Gastroesophageal sphincter (tissue), 4 donors: ENCODE results near the gene IFNA4. TPM values are rescaled to one million over a fixed set of nuclear protein-coding genes. Genes with fewer than 3 reads are reported as not detected.
"Not testable (repeated sequence)": the region's sequence is repeated elsewhere in the genome, so short reads cannot be mapped to it uniquely, and the experiment has no call there.

Source experiments
- ATAC-seq: fragments of 150-250 bp; one replicate; pipeline ENCODE4 v1.9.1; 2016; ENCODE audit warnings: mild to moderate bottlenecking, moderate library complexity
- H3K27ac ChIP-seq, 4 donors: fragments of 200-600 bp; sonication (generic) in 3 of 4; 1 replicate in 3 of 4; 2 replicates in 1 of 4; pipeline ENCODE4 v1.5.1; 2016 to 2019
- H3K27me3 ChIP-seq: fragments of 200-600 bp; sonication (generic); one replicate; pipeline ENCODE4 v1.5.1; 2019
- H3K36me3 ChIP-seq, 2 donors: fragments of 200-600 bp; sonication (generic); one replicate each; pipeline ENCODE4 v1.5.1; 2019; ENCODE audit warnings: control low read depth in 1 of 2
- H3K4me1 ChIP-seq, 3 donors: fragments of 200-600 bp; sonication (generic); 1 replicate in 2 of 3; 2 replicates in 1 of 3; pipeline ENCODE4 v1.5.1; 2016 to 2019; ENCODE audit warnings: control low read depth in 2 of 3
- H3K4me3 ChIP-seq, 2 donors: fragments of 200-600 bp; sonication (generic); one replicate each; pipeline ENCODE4 v1.5.1; 2019; ENCODE audit warnings: mild to moderate bottlenecking in 1 of 2, moderate library complexity in 1 of 2
- H3K9me3 ChIP-seq, 3 donors: fragments of 200-600 bp; sonication (generic); one replicate each; pipeline ENCODE4 v1.5.1; 2017 to 2019; ENCODE audit warnings: control low read depth in 2 of 3
- CTCF ChIP-seq, 4 experiments: fragments of 200-600 bp in 2 of 4; fragments of 450-650 bp in 2 of 4; sonication (generic) in 1 of 4; IDR thresholded peaks; one replicate each; pipeline ENCODE4 v1.5.1; 2017 to 2019; ENCODE audit warnings: antibody characterized with exemption in 4 of 4, mild to moderate bottlenecking in 2 of 4, moderate library complexity in 2 of 4
- EP300 ChIP-seq: sonication (generic); formaldehyde crosslinking; IDR thresholded peaks from one replicate; pipeline ENCODE4 v1.6.1; 2017; ENCODE audit warnings: antibody characterized with exemption, mild to moderate bottlenecking
- POLR2A ChIP-seq, 2 donors: fragments of 450-650 bp; IDR thresholded peaks; one replicate each; pipeline ENCODE4 v1.6.1; 2017; ENCODE audit warnings: antibody characterized with exemption in 2 of 2, mild to moderate bottlenecking in 2 of 2, moderate library complexity in 1 of 2
- POLR2AphosphoS5 ChIP-seq: sonication (generic); formaldehyde crosslinking; IDR thresholded peaks from one replicate; pipeline ENCODE4 v1.6.1; 2017; ENCODE audit warnings: antibody characterized with exemption
- WGBS, 2 donors: methylation state at CpG; one replicate each; pipeline ENCODE4 v1.1.5; 2018; ENCODE audit warnings: low coverage in 1 of 2; 5-methylcytosine and 5-hydroxymethylcytosine counted together
- total RNA-seq, 4 donors: library from RNA; depleted of rRNA; stranded (reverse); fragments of >200 nt; gene quantifications; one replicate each; pipeline ENCODE4 v1.1.0, GENCODE V29; 2016

Gene IFNA4
- total RNA-seq, result not detected

DNA sequence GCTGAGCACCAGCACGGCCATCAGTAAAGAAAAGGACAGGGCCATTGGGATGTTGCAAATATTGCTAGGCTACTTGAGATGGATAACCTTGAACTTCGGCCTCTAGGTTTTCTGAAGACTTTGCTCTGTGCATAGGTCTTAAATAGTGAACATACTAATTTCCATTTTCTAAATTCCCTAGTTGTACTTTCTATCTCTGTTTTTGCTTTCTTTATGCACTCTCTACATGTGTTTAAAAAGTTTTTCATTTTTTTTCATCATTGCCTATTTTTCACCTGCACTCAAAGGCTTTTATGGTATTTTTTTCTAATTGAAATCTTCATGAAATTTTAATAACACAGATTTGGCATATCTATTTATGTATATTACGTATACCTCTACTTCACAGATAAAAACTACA, at the start of gene IFNA4:
IFNA4 (minus strand) TSS at position 101 of the 400 bp plus-strand sequence; CDS start at position 45, 56 bp downstream.
- ATAC-seq, H3K4me1 ChIP-seq: not testable (repeated sequence)

DNA sequence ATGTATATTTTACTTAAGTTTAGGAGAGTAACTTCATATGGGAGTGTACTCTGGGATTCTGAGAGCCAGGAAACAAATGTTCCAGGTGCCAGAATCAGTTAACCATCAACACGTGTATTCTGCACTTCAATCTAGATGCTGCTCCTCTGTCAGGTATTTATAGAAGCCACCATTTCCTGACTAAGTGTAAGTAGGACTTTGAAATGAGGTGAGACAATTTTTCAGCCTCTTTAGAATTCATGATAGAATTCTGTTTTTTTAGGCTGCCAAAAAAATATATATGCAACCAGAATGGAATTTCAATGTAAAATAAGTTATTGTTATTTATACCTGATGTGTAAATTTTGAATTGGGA, 49.0 kb upstream of the IFNA4 start:
- not testable (repeated sequence) for H3K9me3 ChIP-seq, H3K36me3 ChIP-seq, H3K27ac ChIP-seq, ATAC-seq, H3K4me3 ChIP-seq, H3K4me1 ChIP-seq, H3K27me3 ChIP-seq
- WGBS, 2 donors, result 0 to 38% methylated on average over 1 of the region's 1 CpG

More for the DNA sequence above, at the start of gene IFNA4:
- not testable (repeated sequence) for H3K27ac ChIP-seq, H3K36me3 ChIP-seq, H3K27me3 ChIP-seq, H3K4me3 ChIP-seq, H3K9me3 ChIP-seq
- 80 to 83% methylated on average over 2 of the region's 3 CpGs for WGBS, 2 donors

DNA sequence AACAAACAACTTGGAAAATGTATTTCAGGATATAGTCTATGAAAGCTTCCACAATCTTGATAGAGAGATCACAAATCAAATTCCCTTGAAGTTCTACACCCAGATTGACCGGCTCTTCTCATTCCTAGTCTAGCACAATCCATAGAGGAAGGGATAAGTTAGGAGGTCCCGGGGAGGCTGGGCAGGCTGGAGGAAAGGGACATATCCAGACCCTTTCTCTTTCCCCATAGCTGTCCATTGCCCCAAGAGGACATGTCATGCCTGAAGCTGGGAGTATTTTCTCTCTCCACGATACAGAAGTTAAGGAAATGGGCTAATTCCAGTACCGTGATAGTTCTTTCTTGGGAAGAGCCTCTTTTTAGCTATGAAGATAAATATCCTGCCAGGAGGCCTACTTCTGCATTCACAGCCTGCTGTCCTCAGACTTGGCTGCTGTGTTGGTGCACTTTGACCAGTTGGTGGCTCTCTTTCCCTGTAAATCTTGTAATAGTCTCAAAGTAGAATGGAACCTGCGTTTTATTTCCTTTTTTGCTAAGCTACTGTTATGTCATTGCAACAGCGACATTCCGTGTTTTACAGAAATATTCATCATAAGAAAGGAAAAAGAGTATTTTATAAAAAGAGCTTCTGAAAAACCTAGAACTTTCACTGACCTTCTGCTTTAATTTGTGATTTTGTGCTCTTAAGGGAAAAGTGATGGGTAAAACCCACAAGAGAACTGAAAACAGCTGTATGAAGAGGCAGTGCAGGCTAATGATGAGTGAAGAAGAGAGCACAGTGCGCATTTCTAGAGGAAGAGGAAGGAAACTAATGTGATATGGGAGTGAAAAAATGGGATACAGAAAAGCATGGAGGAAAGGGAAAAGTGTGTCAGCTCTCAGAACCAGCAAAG, 48.3 kb upstream of the IFNA4 start:
- WGBS, 2 donors, result 30 to 34% methylated on average over 8 of the region's 8 CpGs
- not testable (repeated sequence) for H3K9me3 ChIP-seq, H3K27me3 ChIP-seq, H3K36me3 ChIP-seq, ATAC-seq, H3K4me3 ChIP-seq, H3K4me1 ChIP-seq, H3K27ac ChIP-seq
- TF ChIP-seq CTCF (IDR thresholded peaks at IDR 0.05), result peak in 3 of 4 experiments; percentile 26 to 52 (median 31)

GRCh38 chr9:21234153-21234687, 46.8 kb upstream of the IFNA4 start:
- Histone ChIP-seq H3K9me3 (no peaks in the 10 kb centered on the region), H3K4me1 (no peaks in the 10 kb centered on the region), H3K27me3 (no peaks in the 10 kb centered on the region), H3K4me3 (no peak overlapping the region), H3K27ac (no peak overlapping the region), H3K36me3 (no peaks in the 10 kb centered on the region)
- WGBS, 2 donors, result no CpG with 5 or more reads among the region's 4 CpGs
- no peak for TF ChIP-seq EP300
- no peak for TF ChIP-seq CTCF (IDR thresholded peaks at IDR 0.05)
- TF ChIP-seq POLR2A (IDR thresholded peaks at IDR 0.05), result no peak
- no peak for TF ChIP-seq POLR2AphosphoS5
- no peak for ATAC-seq

GRCh38 chr9:21233258-21233657, 45.9 kb upstream of the IFNA4 start:
- Histone ChIP-seq H3K4me1 (no peaks in the 10 kb centered on the region), H3K27ac (no peak overlapping the region), H3K27me3 (no peaks in the 10 kb centered on the region), H3K36me3 (no peaks in the 10 kb centered on the region), H3K4me3 (no peak overlapping the region), H3K9me3 (no peaks in the 10 kb centered on the region)
- peak; percentile 7 for ATAC-seq
- WGBS, 2 donors, result 86 to 100% methylated on average over 1 to 2 of the region's 2 CpGs
- no peak for TF ChIP-seq CTCF (IDR thresholded peaks at IDR 0.05)
- no peak for TF ChIP-seq EP300
- TF ChIP-seq POLR2A (IDR thresholded peaks at IDR 0.05), result no peak
- TF ChIP-seq POLR2AphosphoS5, result no peak

DNA sequence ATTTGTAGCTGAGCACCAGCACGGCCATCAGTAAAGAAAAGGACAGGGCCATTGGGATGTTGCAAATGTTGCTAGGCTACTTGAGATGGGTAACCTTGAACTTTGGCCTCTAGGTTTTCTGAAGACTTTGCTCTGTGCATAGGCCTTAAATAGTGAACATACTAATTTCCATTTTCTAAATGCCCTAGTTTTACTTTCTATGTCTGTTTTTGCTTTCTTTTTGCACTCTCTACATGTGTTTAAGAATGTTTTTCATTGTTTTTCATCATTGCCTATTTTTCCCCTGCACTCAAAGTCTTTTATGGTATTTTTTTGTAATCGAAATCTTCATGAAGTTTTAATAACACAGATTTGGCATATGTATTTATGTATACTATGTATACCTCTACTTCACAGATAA, 40.7 kb upstream of the IFNA4 start, which contains the start of gene IFNA17:
IFNA17 (minus strand) TSS at position 101 of the 400 bp plus-strand sequence; CDS start at position 52, 49 bp downstream.
- no peaks in the 10 kb centered on the region for H3K27me3 ChIP-seq
- WGBS, 2 donors, result 56 to 65% methylated on average over 2 of the region's 2 CpGs
- no peaks in the 10 kb centered on the region for H3K9me3 ChIP-seq
- no peak within 1 kb of the TSS for H3K4me3 ChIP-seq
- no peaks in the 10 kb centered on the region for H3K36me3 ChIP-seq
- no peaks in the 10 kb centered on the region for H3K4me1 ChIP-seq
- no peak within 1 kb of the TSS for H3K27ac ChIP-seq
- no peak for ATAC-seq
- TF ChIP-seq CTCF (IDR thresholded peaks at IDR 0.05) (no peak), POLR2AphosphoS5 (no peak), POLR2A (IDR thresholded peaks at IDR 0.05) (no peak), EP300 (no peak)

DNA sequence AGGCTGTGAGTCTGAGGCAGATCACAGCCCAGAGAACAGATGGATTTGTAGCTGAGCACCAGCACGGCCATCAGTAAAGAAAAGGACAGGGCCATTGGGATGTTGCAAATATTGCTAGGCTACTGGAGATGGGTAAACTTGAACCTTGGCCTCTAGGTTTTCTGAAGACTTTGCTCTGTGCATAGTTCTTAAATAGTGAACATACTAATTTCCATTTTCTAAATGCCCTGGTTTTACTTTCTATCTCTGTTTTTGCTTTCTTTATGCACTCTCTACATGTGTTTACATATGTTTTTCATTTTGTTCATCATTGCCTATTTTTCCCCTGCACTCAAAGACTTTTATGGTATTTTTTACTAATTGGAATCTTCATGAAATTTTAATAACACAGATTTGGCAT, 29.8 kb upstream of the IFNA4 start, which contains the start of gene IFNA16:
IFNA16 (minus strand) TSS at position 101 of the 400 bp plus-strand sequence; CDS start at position 95, 6 bp downstream.
- H3K36me3 ChIP-seq, H3K27ac ChIP-seq, ATAC-seq, H3K4me3 ChIP-seq, H3K9me3 ChIP-seq, H3K4me1 ChIP-seq, H3K27me3 ChIP-seq: not testable (repeated sequence)
- WGBS, 2 donors, result 100% methylated on average over 1 of the region's 1 CpG
